ENCODE measurements around the gene FNIP1. TPM values are rescaled to one million over a fixed set of nuclear protein-coding genes. Genes with fewer than 3 reads are reported as not detected.

FNIP1 gene
- total and polyA plus RNA-seq, 2 of the 8 experiments (the other 6 are each of a cell fraction or from before 2014, with no cell fraction given): 3.5 to 17.3 TPM

GRCh38 chr5:131647048-131647769, 149.6 kb downstream of the FNIP1 start:
- Histone ChIP-seq H3K4me1 (replicated peaks in 1 of 4; ENCODE audit: control insufficient read depth in 3 of 4, insufficient read depth in 4 of 4, low read length in 3 of 4) (no peaks in the 10 kb centered on the region), H2AFZ (ENCODE audit: low read length) (no peak overlapping the region), H3K36me3 (ENCODE audit: control insufficient read depth in 2 of 4, insufficient read depth in 4 of 4, low read length in 3 of 4) (peaks cover 0 to 5% (median 3%) of the 10 kb centered on the region in 4 experiments; a peak in 4 of 8 replicates), H2BK12ac (ENCODE audit: low read depth, low read length) (no peak overlapping the region), H2BK120ac (replicated peaks; ENCODE audit: low read depth, low read length) (no peak overlapping the region), H2BK5ac (ENCODE audit: low read depth, low read length) (no peak overlapping the region), H4K20me1 (replicated peaks in 1 of 2; ENCODE audit: control insufficient read depth in 1 of 2, insufficient read depth in 2 of 2, low read length in 2 of 2) (no peaks in the 10 kb centered on the region), H2AK5ac (ENCODE audit: low read depth, low read length) (no peak overlapping the region), H3K79me2 (ENCODE audit: control insufficient read depth in 1 of 2, insufficient read depth in 2 of 2, low read length in 2 of 2) (no peaks in the 10 kb centered on the region), H3K9ac (replicated peaks in 1 of 4; ENCODE audit: extremely low read depth in 1 of 4, low read depth in 3 of 4, low read length in 3 of 4) (no peak overlapping the region), H4K8ac (ENCODE audit: extremely low read depth, insufficient read depth, low read length) (no peak overlapping the region), H2BK20ac (ENCODE audit: low read length) (no peak overlapping the region), H3K27ac (ENCODE audit: low read depth, low read length) (no peak overlapping the region), H3K4me3 (ENCODE audit: extremely low read depth in 1 of 4, insufficient read depth in 2 of 4, low read depth in 3 of 4, low read length in 4 of 4) (no peak overlapping the region), H2BK15ac (ENCODE audit: low read length) (no peak overlapping the region), H3K56ac (replicated peaks; ENCODE audit: insufficient read length, low read depth, low read length) (no peak overlapping the region), H3K23me2 (ENCODE audit: low read depth, low read length) (no peaks in the 10 kb centered on the region), H3K4ac (replicated peaks; ENCODE audit: insufficient read length, low read depth, low read length) (no peak overlapping the region), H3K23ac (ENCODE audit: insufficient read length) (no peak overlapping the region), H3K79me1 (ENCODE audit: low read depth, low read length) (no peaks in the 10 kb centered on the region), H3K14ac (ENCODE audit: insufficient read length) (no peak overlapping the region), H4K91ac (replicated peaks; ENCODE audit: insufficient read length, low read length) (no peak overlapping the region), H3K18ac (ENCODE audit: extremely low read depth, low read length) (no peak overlapping the region), H3K9me3 (ENCODE audit: insufficient read depth in 2 of 2, low read depth in 1 of 2, low read length in 1 of 2) (no peaks in the 10 kb centered on the region), H3K27me3 (replicated peaks in 1 of 4; ENCODE audit: control insufficient read depth in 3 of 4, extremely low read depth in 1 of 4, insufficient read depth in 3 of 4, low read length in 3 of 4) (no peaks in the 10 kb centered on the region), H3K4me2 (ENCODE audit: insufficient read depth in 1 of 2, low read depth in 2 of 2, low read length in 2 of 2) (no peak overlapping the region), H4K5ac (ENCODE audit: insufficient read length, low read depth, low read length) (no peak overlapping the region)
- no peak for FAIRE-seq
- ChIA-PET POLR2A (ENCODE audit: partially characterized antibody) (interaction anchor here (0.7 kb wide), 1 partner anchor 9 kb away, joined by 3 read pairs; no protein-coding TSS in a partner anchor), CTCF (ENCODE audit: partially characterized antibody) (interaction anchor here (0.6 to 2.0 kb wide), 2 partner anchors 58 to 367 kb away, joined by 3 to 6 read pairs; no protein-coding TSS in a partner anchor)
- 90% methylated on average over 10 of the region's 10 CpGs; no CpG with 5 or more reads in 1 of the 2 experiments for WGBS, 2 experiments (ENCODE audit: extremely low coverage in 1 of 2, insufficient coverage in 1 of 2, insufficient read length in 1 of 2, insufficient replicate concordance in 2 of 2, low coverage in 1 of 2, low lambda C conversion rate in 2 of 2, missing lambda C conversion rate in 1 of 2)
- DNase-seq (ENCODE audit: low read depth in 1 of 2, low spot score in 2 of 2): no peak
- TF ChIP-seq BACH1 (IDR thresholded peaks at IDR 0.05; ENCODE audit: low read length) (no peak), KDM4A (IDR thresholded peaks at IDR 0.05; ENCODE audit: low read depth, low read length, severe bottlenecking) (no peak), SP1 (IDR thresholded peaks at IDR 0.05; ENCODE audit: low read depth, low read length) (no peak), SAP30 (IDR thresholded peaks at IDR 0.05; ENCODE audit: insufficient read depth, insufficient replicate concordance, low read length) (no peak), MAFK (IDR thresholded peaks at IDR 0.05; ENCODE audit: low read depth, low read length) (no peak), RBBP5 (IDR thresholded peaks at IDR 0.05; ENCODE audit: borderline replicate concordance, low read depth, low read length) (no peak), CEBPB (IDR thresholded peaks at IDR 0.05; ENCODE audit: low read depth, low read length) (no peak), JUND (IDR thresholded peaks at IDR 0.05; ENCODE audit: low read length) (no peak)
